ENCODE measurements around the gene SLC49A4.

DNA sequence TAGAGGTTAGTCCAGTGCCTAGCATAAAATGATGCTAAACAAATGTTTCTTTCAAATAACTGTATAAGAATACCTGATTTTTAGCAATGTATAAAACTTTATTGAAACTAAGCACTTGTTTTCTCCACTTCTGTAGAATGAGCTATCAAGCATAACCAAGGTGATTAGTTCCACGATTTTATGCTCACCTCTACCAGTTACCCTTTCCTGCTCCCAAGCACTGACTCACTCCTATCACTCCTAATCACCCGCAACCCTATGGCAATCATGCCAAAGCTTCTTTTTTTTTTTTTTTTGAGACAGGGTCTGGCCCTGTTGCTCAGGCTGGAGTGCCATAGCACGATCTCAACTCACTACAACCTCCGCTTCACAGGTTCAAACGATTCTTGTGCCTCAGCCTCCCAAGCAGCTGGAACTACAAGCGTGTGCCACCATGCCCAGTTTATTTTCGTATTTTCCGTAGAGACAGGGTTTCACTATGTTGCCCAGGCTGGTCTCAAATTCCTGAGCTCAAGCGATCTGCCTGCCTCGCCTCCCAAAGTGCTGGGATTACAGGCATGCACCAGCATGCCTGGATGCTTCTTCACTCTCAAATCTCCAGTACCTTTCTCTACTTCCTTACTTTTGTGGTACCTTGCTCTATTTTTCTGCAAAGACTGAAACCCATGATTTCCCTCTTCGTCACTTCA lies 5.1 kb upstream of the SLC49A4 start:
- no peak for TF ChIP-seq POLR2A (IDR thresholded peaks at IDR 0.05)
- TF ChIP-seq, protein P1, sequence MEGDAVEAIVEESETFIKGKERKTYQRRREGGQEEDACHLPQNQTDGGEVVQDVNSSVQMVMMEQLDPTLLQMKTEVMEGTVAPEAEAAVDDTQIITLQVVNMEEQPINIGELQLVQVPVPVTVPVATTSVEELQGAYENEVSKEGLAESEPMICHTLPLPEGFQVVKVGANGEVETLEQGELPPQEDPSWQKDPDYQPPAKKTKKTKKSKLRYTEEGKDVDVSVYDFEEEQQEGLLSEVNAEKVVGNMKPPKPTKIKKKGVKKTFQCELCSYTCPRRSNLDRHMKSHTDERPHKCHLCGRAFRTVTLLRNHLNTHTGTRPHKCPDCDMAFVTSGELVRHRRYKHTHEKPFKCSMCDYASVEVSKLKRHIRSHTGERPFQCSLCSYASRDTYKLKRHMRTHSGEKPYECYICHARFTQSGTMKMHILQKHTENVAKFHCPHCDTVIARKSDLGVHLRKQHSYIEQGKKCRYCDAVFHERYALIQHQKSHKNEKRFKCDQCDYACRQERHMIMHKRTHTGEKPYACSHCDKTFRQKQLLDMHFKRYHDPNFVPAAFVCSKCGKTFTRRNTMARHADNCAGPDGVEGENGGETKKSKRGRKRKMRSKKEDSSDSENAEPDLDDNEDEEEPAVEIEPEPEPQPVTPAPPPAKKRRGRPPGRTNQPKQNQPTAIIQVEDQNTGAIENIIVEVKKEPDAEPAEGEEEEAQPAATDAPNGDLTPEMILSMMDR (IDR thresholded peaks at IDR 0.05), result no peak

Measured in adrenal gland (tissue), 5 donors.